Measurements from ENCODE around the gene HTRA3. TPM values are rescaled to one million over a fixed set of nuclear protein-coding genes. Genes with fewer than 3 reads are reported as not detected.

HTRA3 gene
- total RNA-seq, 8 experiments from 2014 or later = 0.54 to 101 (median 1.8) TPM

GRCh38 chr4:8291036-8291682 lies 21.6 kb downstream of the HTRA3 start:
- no peak for ATAC-seq (replicated peaks in 6 of 8)
- WGBS, 10 experiments = 20 to 92% (median 87%) methylated on average over 1 to 14 of the region's 21 CpGs; no CpG with 5 or more reads in 6 of the 10 experiments
- in situ Hi-C loops (cut with MboI; ENCODE audit: low pct_unique_long_range_greater_than_20kb in 2 of 9, low sequenced_read_pairs in 9 of 9, unreplicated experiment in 9 of 9) = no loop called here
- no peaks in the 10 kb centered on the region for H3K4me1 ChIP-seq (replicated peaks in 1 of 2)
- no peak overlapping the region for H3K27ac ChIP-seq
- no peak overlapping the region for H3K4me3 ChIP-seq

- Histone ChIP-seq H3K4me3 (no peak overlapping the region), H3K4me1 (replicated peaks in 1 of 2) (no peaks in the 10 kb centered on the region), H3K27ac (no peak overlapping the region)
- in situ Hi-C loops (cut with MboI; ENCODE audit: low pct_unique_long_range_greater_than_20kb in 2 of 9, low sequenced_read_pairs in 9 of 9, unreplicated experiment in 9 of 9) = no loop called here
- WGBS, 10 experiments = 82 to 100% (median 94%) methylated on average over 1 to 7 of the region's 19 CpGs; no CpG with 5 or more reads in 4 of the 10 experiments
- ATAC-seq (replicated peaks in 6 of 8) = no peak
These were observed 22.3 kb downstream of the HTRA3 start for GRCh38 chr4:8291701-8292477.

- Histone ChIP-seq H3K4me1 (replicated peaks in 1 of 2) (no peaks in the 10 kb centered on the region), H3K27ac (no peak overlapping the region), H3K4me3 (no peak overlapping the region)
- WGBS, 10 experiments = 63 to 78% (median 67%) methylated on average over 1 to 3 of the region's 8 CpGs; no CpG with 5 or more reads in 7 of the 10 experiments
- ATAC-seq (replicated peaks in 6 of 8) = no peak
- in situ Hi-C loops (cut with MboI; ENCODE audit: low pct_unique_long_range_greater_than_20kb in 2 of 9, low sequenced_read_pairs in 9 of 9, unreplicated experiment in 9 of 9) = no loop called here
These were observed 23.0 kb downstream of the HTRA3 start for GRCh38 chr4:8292478-8293107.

- Histone ChIP-seq H3K27ac (no peak overlapping the region), H3K4me1 (replicated peaks in 1 of 2) (no peaks in the 10 kb centered on the region), H3K4me3 (no peak overlapping the region)
- in situ Hi-C loops (cut with MboI; ENCODE audit: low pct_unique_long_range_greater_than_20kb in 2 of 9, low sequenced_read_pairs in 9 of 9, unreplicated experiment in 9 of 9) = no loop called here
- no peak for ATAC-seq (replicated peaks in 6 of 8)
- 40 to 80% (median 78%) methylated on average over 1 to 3 of the region's 11 CpGs; no CpG with 5 or more reads in 6 of the 10 experiments for WGBS, 10 experiments
These were observed 23.8 kb downstream of the HTRA3 start for GRCh38 chr4:8293131-8293975.

GRCh38 chr4:8294036-8294435 lies 24.5 kb downstream of the HTRA3 start:
- no peaks in the 10 kb centered on the region for H3K4me1 ChIP-seq (replicated peaks in 1 of 2)
- no peak overlapping the region for H3K27ac ChIP-seq
- ATAC-seq (replicated peaks in 6 of 8) = no peak
- no peak overlapping the region for H3K4me3 ChIP-seq
- WGBS, 10 experiments = 65 to 100% (median 94%) methylated on average over 1 to 5 of the region's 9 CpGs; no CpG with 5 or more reads in 4 of the 10 experiments
- in situ Hi-C loops (cut with MboI; ENCODE audit: low pct_unique_long_range_greater_than_20kb in 2 of 9, low sequenced_read_pairs in 9 of 9, unreplicated experiment in 9 of 9) = no loop called here

- WGBS, 10 experiments = 30 to 80% (median 60%) methylated on average over 1 to 2 of the region's 2 CpGs; no CpG with 5 or more reads in 1 of the 10 experiments
- ATAC-seq (replicated peaks in 6 of 8) = no peak
- in situ Hi-C loops (cut with MboI; ENCODE audit: low pct_unique_long_range_greater_than_20kb in 2 of 9, low sequenced_read_pairs in 9 of 9, unreplicated experiment in 9 of 9) = no loop called here
- Histone ChIP-seq H3K27ac (no peak overlapping the region), H3K4me1 (replicated peaks in 1 of 2) (no peaks in the 10 kb centered on the region), H3K4me3 (no peak overlapping the region)
These were observed 25.2 kb downstream of the HTRA3 start for GRCh38 chr4:8294775-8295174.

GRCh38 chr4:8295471-8295870 lies 25.9 kb downstream of the HTRA3 start:
- WGBS, 10 experiments = 28 to 100% (median 62%) methylated on average over 1 to 4 of the region's 6 CpGs; no CpG with 5 or more reads in 6 of the 10 experiments
- no peak for ATAC-seq (replicated peaks in 6 of 8)
- no peak overlapping the region for H3K4me3 ChIP-seq
- in situ Hi-C loops (cut with MboI; ENCODE audit: low pct_unique_long_range_greater_than_20kb in 2 of 9, low sequenced_read_pairs in 9 of 9, unreplicated experiment in 9 of 9) = no loop called here
- H3K4me1 ChIP-seq (replicated peaks in 1 of 2) = no peaks in the 10 kb centered on the region
- H3K27ac ChIP-seq = no peak overlapping the region

GRCh38 chr4:8296491-8296890 lies 26.9 kb downstream of the HTRA3 start:
- ATAC-seq (replicated peaks in 6 of 8) = no peak

GRCh38 chr4:8297141-8297601 lies 27.6 kb downstream of the HTRA3 start:
- no peak overlapping the region for H3K27ac ChIP-seq
- ATAC-seq (replicated peaks in 6 of 8) = no peak
- H3K4me1 ChIP-seq (replicated peaks in 1 of 2) = no peaks in the 10 kb centered on the region
- WGBS, 10 experiments = 0 to 100% (median 60%) methylated on average over 1 to 3 of the region's 9 CpGs; no CpG with 5 or more reads in 7 of the 10 experiments
- H3K4me3 ChIP-seq = no peak overlapping the region
- in situ Hi-C loops (cut with MboI; ENCODE audit: low pct_unique_long_range_greater_than_20kb in 2 of 9, low sequenced_read_pairs in 9 of 9, unreplicated experiment in 9 of 9) = no loop called here

More at GRCh38 chr4:8296491-8296890, 26.9 kb downstream of the HTRA3 start:
- no peaks in the 10 kb centered on the region for H3K4me1 ChIP-seq (replicated peaks in 1 of 2)
- 63 to 67% (median 67%) methylated on average over 1 to 2 of the region's 3 CpGs; no CpG with 5 or more reads in 7 of the 10 experiments for WGBS, 10 experiments
- no peak overlapping the region for H3K4me3 ChIP-seq
- in situ Hi-C loops (cut with MboI; ENCODE audit: low pct_unique_long_range_greater_than_20kb in 2 of 9, low sequenced_read_pairs in 9 of 9, unreplicated experiment in 9 of 9) = no loop called here
- H3K27ac ChIP-seq = no peak overlapping the region

- H3K27ac ChIP-seq = no peak overlapping the region
- no peaks in the 10 kb centered on the region for H3K4me1 ChIP-seq (replicated peaks in 1 of 2)
- 20 to 93% (median 71%) methylated on average over 1 to 9 of the region's 20 CpGs; no CpG with 5 or more reads in 5 of the 10 experiments for WGBS, 10 experiments
- no peak overlapping the region for H3K4me3 ChIP-seq
- in situ Hi-C loops (cut with MboI; ENCODE audit: low pct_unique_long_range_greater_than_20kb in 2 of 9, low sequenced_read_pairs in 9 of 9, unreplicated experiment in 9 of 9) = no loop called here
- ATAC-seq (replicated peaks in 6 of 8) = no peak
These were observed 28.3 kb downstream of the HTRA3 start for GRCh38 chr4:8297691-8298485.

GRCh38 chr4:8300832-8301231 lies 31.3 kb downstream of the HTRA3 start:
- in situ Hi-C loops (cut with MboI; ENCODE audit: low pct_unique_long_range_greater_than_20kb in 2 of 9, low sequenced_read_pairs in 9 of 9, unreplicated experiment in 9 of 9) = no loop called here
- 44 to 100% (median 87%) methylated on average over 1 of the region's 1 CpG; no CpG with 5 or more reads in 1 of the 10 experiments for WGBS, 10 experiments

More at GRCh38 chr4:8300832-8301231, 31.3 kb downstream of the HTRA3 start:
- no peak overlapping the region for H3K4me3 ChIP-seq
- H3K4me1 ChIP-seq (replicated peaks in 1 of 2) = no peaks in the 10 kb centered on the region
- no peak for ATAC-seq (replicated peaks in 6 of 8)
- H3K27ac ChIP-seq = no peak overlapping the region

Data from motor neuron (in vitro differentiated cells).